Measurements from ENCODE around the gene PI4KA. TPM values are rescaled to one million over a fixed set of nuclear protein-coding genes. Genes with fewer than 3 reads are reported as not detected.

The PI4KA gene
- total RNA-seq, 1 donor from 2014 or later = 140 TPM

GRCh38 chr22:20750461-20751184 is 108.0 kb downstream of the PI4KA start:
- Mint-ChIP-seq H3K27me3 (no peaks in the 10 kb centered on the region), H3K27ac (no peak overlapping the region), H3K4me3 (ENCODE audit: low read depth) (no peak overlapping the region), H3K36me3 (ENCODE audit: insufficient read depth) (peaks cover 14% of the 10 kb centered on the region), H3K4me1 (ENCODE audit: low read depth) (no peaks in the 10 kb centered on the region), H3K9me3 (ENCODE audit: low read depth) (no peaks in the 10 kb centered on the region)
- TF ChIP-seq, protein P1, sequence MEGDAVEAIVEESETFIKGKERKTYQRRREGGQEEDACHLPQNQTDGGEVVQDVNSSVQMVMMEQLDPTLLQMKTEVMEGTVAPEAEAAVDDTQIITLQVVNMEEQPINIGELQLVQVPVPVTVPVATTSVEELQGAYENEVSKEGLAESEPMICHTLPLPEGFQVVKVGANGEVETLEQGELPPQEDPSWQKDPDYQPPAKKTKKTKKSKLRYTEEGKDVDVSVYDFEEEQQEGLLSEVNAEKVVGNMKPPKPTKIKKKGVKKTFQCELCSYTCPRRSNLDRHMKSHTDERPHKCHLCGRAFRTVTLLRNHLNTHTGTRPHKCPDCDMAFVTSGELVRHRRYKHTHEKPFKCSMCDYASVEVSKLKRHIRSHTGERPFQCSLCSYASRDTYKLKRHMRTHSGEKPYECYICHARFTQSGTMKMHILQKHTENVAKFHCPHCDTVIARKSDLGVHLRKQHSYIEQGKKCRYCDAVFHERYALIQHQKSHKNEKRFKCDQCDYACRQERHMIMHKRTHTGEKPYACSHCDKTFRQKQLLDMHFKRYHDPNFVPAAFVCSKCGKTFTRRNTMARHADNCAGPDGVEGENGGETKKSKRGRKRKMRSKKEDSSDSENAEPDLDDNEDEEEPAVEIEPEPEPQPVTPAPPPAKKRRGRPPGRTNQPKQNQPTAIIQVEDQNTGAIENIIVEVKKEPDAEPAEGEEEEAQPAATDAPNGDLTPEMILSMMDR (IDR thresholded peaks at IDR 0.05; ENCODE audit: unreplicated experiment) = no peak
- no peak for DNase-seq (ENCODE audit: low spot score, unreplicated experiment)

- H3K4me1 Mint-ChIP-seq (ENCODE audit: low read depth) = no peaks in the 10 kb centered on the region
- H3K27me3 Mint-ChIP-seq = no peaks in the 10 kb centered on the region
- no peak for DNase-seq (ENCODE audit: low spot score, unreplicated experiment)
- H3K27ac Mint-ChIP-seq = no peak overlapping the region
- H3K4me3 Mint-ChIP-seq (ENCODE audit: low read depth) = no peak overlapping the region
- no peaks in the 10 kb centered on the region for H3K9me3 Mint-ChIP-seq (ENCODE audit: low read depth)
- TF ChIP-seq, protein P1 (IDR thresholded peaks at IDR 0.05; ENCODE audit: unreplicated experiment) = no peak
- H3K36me3 Mint-ChIP-seq (ENCODE audit: insufficient read depth) = peaks cover 12% of the 10 kb centered on the region
Measured at GRCh38 chr22:20749453-20749852, 109.2 kb downstream of the PI4KA start.

- peaks cover 11% of the 10 kb centered on the region for H3K36me3 Mint-ChIP-seq (ENCODE audit: insufficient read depth)
- no peaks in the 10 kb centered on the region for H3K4me1 Mint-ChIP-seq (ENCODE audit: low read depth)
- no peak overlapping the region for H3K27ac Mint-ChIP-seq
- DNase-seq (ENCODE audit: low spot score, unreplicated experiment) = no peak
- TF ChIP-seq, protein P1 (IDR thresholded peaks at IDR 0.05; ENCODE audit: unreplicated experiment) = no peak
- no peaks in the 10 kb centered on the region for H3K9me3 Mint-ChIP-seq (ENCODE audit: low read depth)
- no peaks in the 10 kb centered on the region for H3K27me3 Mint-ChIP-seq
- H3K4me3 Mint-ChIP-seq (ENCODE audit: low read depth) = no peak overlapping the region
Measured at GRCh38 chr22:20748731-20749428, 109.7 kb downstream of the PI4KA start.

GRCh38 chr22:20748082-20748481 is 110.5 kb downstream of the PI4KA start:
- H3K27ac Mint-ChIP-seq = no peak overlapping the region
- H3K4me1 Mint-ChIP-seq (ENCODE audit: low read depth) = no peaks in the 10 kb centered on the region
- no peaks in the 10 kb centered on the region for H3K9me3 Mint-ChIP-seq (ENCODE audit: low read depth)
- no peaks in the 10 kb centered on the region for H3K27me3 Mint-ChIP-seq
- peaks cover 10% of the 10 kb centered on the region for H3K36me3 Mint-ChIP-seq (ENCODE audit: insufficient read depth)
- DNase-seq (ENCODE audit: low spot score, unreplicated experiment) = no peak
- TF ChIP-seq, protein P1 (IDR thresholded peaks at IDR 0.05; ENCODE audit: unreplicated experiment) = no peak
- H3K4me3 Mint-ChIP-seq (ENCODE audit: low read depth) = no peak overlapping the region

DNA sequence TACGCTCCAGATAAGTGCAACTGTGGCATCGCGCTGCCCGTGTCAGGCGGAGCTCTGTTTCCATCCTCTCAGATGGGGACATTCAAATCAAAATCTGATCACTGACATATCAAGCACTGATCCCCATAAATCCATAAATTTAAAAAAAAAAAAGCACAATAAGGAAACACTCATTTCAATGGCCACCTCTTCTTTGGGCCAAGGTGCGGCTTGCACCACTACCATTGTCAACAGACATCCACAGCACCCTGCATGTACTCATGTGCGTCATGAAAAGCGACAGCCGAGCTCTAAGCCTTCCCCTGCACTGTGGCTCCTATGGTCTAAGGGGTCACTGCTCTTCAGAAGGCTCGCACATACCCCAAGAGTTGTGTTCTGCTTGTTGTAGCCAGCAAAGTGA is 111.4 kb downstream of the PI4KA start:
- no peaks in the 10 kb centered on the region for H3K9me3 Mint-ChIP-seq (ENCODE audit: low read depth)
- H3K4me1 Mint-ChIP-seq (ENCODE audit: low read depth) = no peaks in the 10 kb centered on the region
- DNase-seq (ENCODE audit: low spot score, unreplicated experiment) = no peak
- peaks cover 10% of the 10 kb centered on the region for H3K36me3 Mint-ChIP-seq (ENCODE audit: insufficient read depth)
- TF ChIP-seq, protein P1 (IDR thresholded peaks at IDR 0.05; ENCODE audit: unreplicated experiment) = no peak
- no peak overlapping the region for H3K27ac Mint-ChIP-seq
- H3K27me3 Mint-ChIP-seq = no peaks in the 10 kb centered on the region
- H3K4me3 Mint-ChIP-seq (ENCODE audit: low read depth) = no peak overlapping the region

Data from progenitor cell of endocrine pancreas (in vitro differentiated cells).